SU-DHL-6 (cell line): ENCODE results near the gene TUBGCP6.

Experiments used
- H2AFZ ChIP-seq: fragments of 200-600 bp; sonication (generic); 2 replicates; pipeline ENCODE4 v1.6.1; 2014; ENCODE audit warnings: low read depth, mild to moderate bottlenecking, moderate library complexity, mixed read lengths, antibody characterized with exemption, low read length; ENCODE audit not compliant: severe bottlenecking
- H3F3A ChIP-seq: fragments of 200-600 bp; shearing (Covaris generic); 2 replicates; pipeline ENCODE4 v1.6.0; 2016; ENCODE audit warnings: antibody characterized with exemption, mild to moderate bottlenecking; ENCODE audit not compliant: insufficient read depth
- H3K27ac ChIP-seq: fragments of 200-600 bp; sonication (generic); 2 replicates; pipeline ENCODE4 v1.5.1; 2016; ENCODE audit warnings: low read depth, mild to moderate bottlenecking, low read length, moderate library complexity, mixed read lengths
- H3K27me3 ChIP-seq: fragments of 200-600 bp; sonication (generic), shearing (Covaris generic); 2 replicates; pipeline ENCODE4 v1.6.0; 2014; ENCODE audit warnings: mild to moderate bottlenecking, low read length
- H3K36me3 ChIP-seq: fragments of 200-600 bp; sonication (generic); 2 replicates; pipeline ENCODE4 v1.6.1; 2014; ENCODE audit warnings: mild to moderate bottlenecking, low read length, mixed read lengths
- H3K4me2 ChIP-seq: fragments of 300-600, 200-600 bp; shearing (Covaris generic), sonication (generic); 2 replicates; pipeline ENCODE4 v1.6.0; 2014; ENCODE audit warnings: low read length, low read depth, mild to moderate bottlenecking; ENCODE audit not compliant: poor library complexity, severe bottlenecking
- H3K4me3 ChIP-seq: fragments of 200-600 bp; sonication (generic); 2 replicates; pipeline ENCODE4 v1.5.1; 2014; ENCODE audit warnings: antibody characterized with exemption, low read length, mild to moderate bottlenecking, mixed read lengths; ENCODE audit not compliant: insufficient read depth, poor library complexity, severe bottlenecking
- H3K79me2 ChIP-seq: fragments of 200-600 bp; sonication (generic); 2 replicates; pipeline ENCODE4 v1.6.1; 2014; ENCODE audit warnings: mild to moderate bottlenecking, low read length, moderate library complexity; ENCODE audit not compliant: insufficient read depth
- H3K9ac ChIP-seq: fragments of 200-600 bp; sonication (generic); 2 replicates; pipeline ENCODE4 v1.7.0; 2014; ENCODE audit warnings: mild to moderate bottlenecking, low read length
- H3K9me2 ChIP-seq: fragments of 200-600 bp; sonication (generic); replicated peaks from 2 replicates; pipeline ENCODE4 v1.6.1; 2014; ENCODE audit warnings: low read length; ENCODE audit not compliant: insufficient read depth
- H3K9me3 ChIP-seq: fragments of 200-600 bp; sonication (generic); 2 replicates; pipeline ENCODE4 v1.6.1; 2014; ENCODE audit warnings: low read length, mixed read lengths; ENCODE audit not compliant: insufficient read depth
- H4K20me1 ChIP-seq: fragments of 200-600 bp; sonication (generic); 2 replicates; pipeline ENCODE4 v1.6.1; 2014; ENCODE audit warnings: low read depth, mild to moderate bottlenecking, antibody characterized with exemption, low read length, moderate library complexity, mixed read lengths
- EZH2phosphoT487 ChIP-seq: fragments of 200-600 bp; sonication (generic), shearing (Covaris generic); conservative IDR thresholded peaks from 2 replicates; pipeline ENCODE4 v1.6.1; 2018; ENCODE audit warnings: mild to moderate bottlenecking, antibody characterized with exemption, low read length, moderate library complexity, mixed read lengths
- TF ChIP-seq, protein P1 (sequence below): fragments of 200-600 bp; sonication (generic); IDR thresholded peaks from one replicate; pipeline ENCODE4 v1.5.1; 2017; ENCODE audit warnings: antibody characterized with exemption, mild to moderate bottlenecking, low read length, moderate library complexity; ENCODE audit not compliant: insufficient read depth, poor library complexity, severe bottlenecking

The TUBGCP6 gene

GRCh38 chr22:50180727-50181521 lies 63.9 kb downstream of the TUBGCP6 start:
- Histone ChIP-seq H3K4me2 (no peak overlapping the region), H3K27me3 (no peaks in the 10 kb centered on the region), H3K27ac (no peak overlapping the region), H2AFZ (no peak overlapping the region), H3K4me3 (no peak overlapping the region), H3F3A (no peaks in the 10 kb centered on the region), H3K9ac (no peak overlapping the region), H3K79me2 (no peaks in the 10 kb centered on the region), H4K20me1 (no peaks in the 10 kb centered on the region), H3K9me3 (no peaks in the 10 kb centered on the region), H3K9me2 (no peaks in the 10 kb centered on the region), H3K36me3 (no peaks in the 10 kb centered on the region)
- TF ChIP-seq, protein P1, sequence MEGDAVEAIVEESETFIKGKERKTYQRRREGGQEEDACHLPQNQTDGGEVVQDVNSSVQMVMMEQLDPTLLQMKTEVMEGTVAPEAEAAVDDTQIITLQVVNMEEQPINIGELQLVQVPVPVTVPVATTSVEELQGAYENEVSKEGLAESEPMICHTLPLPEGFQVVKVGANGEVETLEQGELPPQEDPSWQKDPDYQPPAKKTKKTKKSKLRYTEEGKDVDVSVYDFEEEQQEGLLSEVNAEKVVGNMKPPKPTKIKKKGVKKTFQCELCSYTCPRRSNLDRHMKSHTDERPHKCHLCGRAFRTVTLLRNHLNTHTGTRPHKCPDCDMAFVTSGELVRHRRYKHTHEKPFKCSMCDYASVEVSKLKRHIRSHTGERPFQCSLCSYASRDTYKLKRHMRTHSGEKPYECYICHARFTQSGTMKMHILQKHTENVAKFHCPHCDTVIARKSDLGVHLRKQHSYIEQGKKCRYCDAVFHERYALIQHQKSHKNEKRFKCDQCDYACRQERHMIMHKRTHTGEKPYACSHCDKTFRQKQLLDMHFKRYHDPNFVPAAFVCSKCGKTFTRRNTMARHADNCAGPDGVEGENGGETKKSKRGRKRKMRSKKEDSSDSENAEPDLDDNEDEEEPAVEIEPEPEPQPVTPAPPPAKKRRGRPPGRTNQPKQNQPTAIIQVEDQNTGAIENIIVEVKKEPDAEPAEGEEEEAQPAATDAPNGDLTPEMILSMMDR, result no peak
- no peak for TF ChIP-seq EZH2phosphoT487

- Histone ChIP-seq H3K9me2 (no peaks in the 10 kb centered on the region), H3K36me3 (no peaks in the 10 kb centered on the region), H2AFZ (no peak overlapping the region), H3K27me3 (no peaks in the 10 kb centered on the region), H3K4me3 (no peak overlapping the region), H3F3A (no peaks in the 10 kb centered on the region), H3K27ac (no peak overlapping the region), H4K20me1 (no peaks in the 10 kb centered on the region), H3K9ac (no peak overlapping the region), H3K9me3 (no peaks in the 10 kb centered on the region), H3K4me2 (no peak overlapping the region), H3K79me2 (no peaks in the 10 kb centered on the region)
- TF ChIP-seq, protein P1, result no peak
- TF ChIP-seq EZH2phosphoT487, result no peak
Observed at GRCh38 chr22:50179937-50180726, 64.7 kb downstream of the TUBGCP6 start.

DNA sequence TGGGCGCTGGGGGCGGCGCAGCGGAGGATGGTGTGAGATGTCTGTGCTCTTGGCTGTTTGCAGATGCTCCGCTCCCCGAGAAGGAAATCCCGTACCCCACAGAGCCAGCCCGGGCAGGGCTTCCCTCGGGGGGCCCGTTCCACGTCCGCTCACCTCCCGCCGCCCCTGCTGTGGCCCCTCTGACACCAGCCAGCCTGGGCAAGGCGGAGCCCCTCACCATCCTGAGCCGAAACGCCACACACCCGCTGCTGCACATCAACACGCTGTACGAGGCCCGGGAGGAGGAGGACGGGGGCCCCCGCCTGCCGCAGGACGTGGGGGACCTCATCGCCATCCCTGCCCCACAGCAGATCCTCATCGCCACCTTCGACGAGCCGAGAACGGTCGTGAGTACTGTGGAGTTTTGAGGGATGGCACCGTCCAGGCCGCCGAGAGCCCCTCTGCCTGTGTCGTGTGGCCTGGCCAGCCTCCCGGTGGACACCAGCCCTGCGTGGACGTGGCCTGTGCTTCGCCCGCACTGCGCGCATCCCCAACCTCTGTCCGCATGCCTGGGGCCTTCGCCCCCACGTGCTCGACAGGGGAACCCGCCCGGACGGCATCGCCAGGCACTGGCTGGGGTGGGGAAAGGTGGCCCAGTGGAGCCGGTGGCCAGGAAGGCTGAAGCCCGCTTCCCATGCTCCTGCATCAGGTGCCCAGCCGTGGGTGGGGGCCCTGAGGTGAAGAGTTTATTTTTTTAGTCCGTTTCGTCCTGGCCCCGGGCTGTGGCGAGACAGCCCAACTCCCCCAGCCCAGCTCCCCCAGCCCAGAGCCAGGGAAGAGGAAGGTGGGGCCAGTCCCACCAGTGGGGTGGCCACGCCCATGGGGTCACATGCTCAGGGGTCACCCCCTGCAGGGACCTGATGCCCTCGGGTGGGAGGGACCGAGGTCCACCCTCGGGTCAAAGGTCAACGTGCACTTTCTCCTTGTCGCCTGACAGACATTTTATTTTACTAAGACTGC lies 65.7 kb downstream of the TUBGCP6 start:
- Histone ChIP-seq H3K27me3 (no peaks in the 10 kb centered on the region), H3K36me3 (no peaks in the 10 kb centered on the region), H3K4me3 (no peak overlapping the region), H3F3A (no peaks in the 10 kb centered on the region), H3K9me2 (no peaks in the 10 kb centered on the region), H3K79me2 (no peaks in the 10 kb centered on the region), H3K4me2 (no peak overlapping the region), H4K20me1 (no peaks in the 10 kb centered on the region), H2AFZ (no peak overlapping the region), H3K9me3 (no peaks in the 10 kb centered on the region), H3K27ac (no peak overlapping the region), H3K9ac (no peak overlapping the region)
- no peak for TF ChIP-seq EZH2phosphoT487
- TF ChIP-seq, protein P1, result no peak
